Transverse colon (tissue), 4 donors: ENCODE data around the gene CARS2. TPM values are rescaled to one million over a fixed set of nuclear protein-coding genes. Genes with fewer than 3 reads are reported as not detected.
"Not testable (repeated sequence)": the region's sequence is repeated elsewhere in the genome, so short reads cannot be mapped to it uniquely, and the experiment has no call there.

Experiments
- DNase-seq: peaks from one replicate; pipeline ENCODE4 v3.0.0-alpha.2; 2019
- H3K27ac ChIP-seq, 4 donors: fragments of 200-600 bp; sonication (generic); 2 replicates each; pipeline ENCODE4 v1.5.1; 2016 to 2018; ENCODE audit warnings: inconsistent platforms in 4 of 4
- H3K27me3 ChIP-seq: fragments of 200-600 bp; sonication (generic); 2 replicates; pipeline ENCODE4 v1.5.1; 2017; ENCODE audit warnings: inconsistent platforms
- H3K36me3 ChIP-seq, 4 donors: fragments of 200-600 bp; sonication (generic); 2 replicates each; pipeline ENCODE4 v1.5.1; 2017 to 2019; ENCODE audit warnings: inconsistent platforms in 4 of 4
- H3K4me1 ChIP-seq, 4 donors: fragments of 200-600 bp; sonication (generic); 2 replicates each; pipeline ENCODE4 v1.5.1; 2017 to 2020; ENCODE audit warnings: inconsistent platforms in 4 of 4
- H3K4me3 ChIP-seq, 4 donors: fragments of 200-600 bp; sonication (generic); 1 replicate in 1 of 4; 2 replicates in 3 of 4; pipeline versions ENCODE4 v1.5.1 to v1.6.1; 2017 to 2019; ENCODE audit warnings: inconsistent platforms in 4 of 4
- H3K9me3 ChIP-seq, 2 donors: fragments of 200-600 bp; sonication (generic); 2 replicates each; pipeline ENCODE4 v1.5.1; 2017 to 2019; ENCODE audit warnings: inconsistent platforms in 2 of 2
- CTCF ChIP-seq, 5 experiments: fragments of 200-600 bp in 3 of 5; fragments of 450-650 bp in 2 of 5; sonication (generic) in 3 of 5; IDR thresholded peaks; 1 replicate in 2 of 5; 2 replicates in 3 of 5; pipeline ENCODE4 v1.5.1; 2016 to 2017; ENCODE audit warnings: antibody characterized with exemption in 5 of 5, inconsistent platforms in 3 of 5, mild to moderate bottlenecking in 2 of 5, moderate library complexity in 1 of 5
- EP300 ChIP-seq: sonication (generic); formaldehyde crosslinking; IDR thresholded peaks from one replicate; pipeline ENCODE4 v1.6.1; 2017; ENCODE audit warnings: antibody characterized with exemption, low read depth
- POLR2A ChIP-seq: fragments of 450-650 bp; IDR thresholded peaks from one replicate; pipeline ENCODE4 v1.6.1; 2016; ENCODE audit warnings: antibody characterized with exemption, mild to moderate bottlenecking, moderate library complexity
- POLR2AphosphoS5 ChIP-seq, 3 donors: sonication (generic); formaldehyde crosslinking; IDR thresholded peaks; one replicate each; pipeline ENCODE4 v1.6.1; 2016; ENCODE audit warnings: antibody characterized with exemption in 3 of 3
- WGBS, 2 donors: methylation state at CpG; one replicate each; pipeline ENCODE4 v1.1.5; 2018; ENCODE audit warnings: low coverage in 1 of 2; 5-methylcytosine and 5-hydroxymethylcytosine counted together
- in situ Hi-C, 4 donors: fragments of 200-750 bp; cut with MboI; loops; one replicate each; pipeline versions ENCODE4 v1.15.0 to v1.15.1; 2017; ENCODE audit warnings: low sequenced_read_pairs in 3 of 4, low pct_ligation_motif_present in 1 of 4, low pct_unique_long_range_greater_than_20kb in 1 of 4
- intact Hi-C: fragments of 100-400 bp; cut with DNase I; formaldehyde crosslinking; loops from one replicate; pipeline ENCODE4 v1.15.1; 2023; ENCODE audit warnings: low total_unique reads
- total RNA-seq, 4 donors: library from RNA; depleted of rRNA; stranded (reverse); fragments of >200 nt; gene quantifications; one replicate each; pipeline ENCODE4 v1.1.0, GENCODE V29; 2016

CARS2 gene
- total RNA-seq, 4 donors from 2014 or later, result 35.2 to 152 (median 56.2) TPM

GRCh38 chr13:110697842-110698241 is 8.1 kb downstream of the CARS2 start:
- in situ Hi-C loops, result loop anchor here in 2 of 4 donors (25.0 kb wide), 1 partner anchor 114 kb away; no protein-coding TSS in a partner anchor
- WGBS, 2 donors, result 74 to 79% methylated on average over 4 of the region's 4 CpGs
- H3K4me3 ChIP-seq, result no peak overlapping the region
- no peak for DNase-seq
- intact Hi-C loops, result no loop called here
- H3K9me3 ChIP-seq, result no peaks in the 10 kb centered on the region
- TF ChIP-seq POLR2A (no peak), CTCF (IDR thresholded peaks at IDR 0.05) (no peak), POLR2AphosphoS5 (IDR thresholded peaks at IDR 0.05) (no peak), EP300 (no peak)
- no peaks in the 10 kb centered on the region for H3K4me1 ChIP-seq
- H3K36me3 ChIP-seq, result peaks cover 0 to 25% (median 12%) of the 10 kb centered on the region in 4 donors
- no peak overlapping the region for H3K27ac ChIP-seq
- H3K27me3 ChIP-seq, result no peaks in the 10 kb centered on the region

DNA sequence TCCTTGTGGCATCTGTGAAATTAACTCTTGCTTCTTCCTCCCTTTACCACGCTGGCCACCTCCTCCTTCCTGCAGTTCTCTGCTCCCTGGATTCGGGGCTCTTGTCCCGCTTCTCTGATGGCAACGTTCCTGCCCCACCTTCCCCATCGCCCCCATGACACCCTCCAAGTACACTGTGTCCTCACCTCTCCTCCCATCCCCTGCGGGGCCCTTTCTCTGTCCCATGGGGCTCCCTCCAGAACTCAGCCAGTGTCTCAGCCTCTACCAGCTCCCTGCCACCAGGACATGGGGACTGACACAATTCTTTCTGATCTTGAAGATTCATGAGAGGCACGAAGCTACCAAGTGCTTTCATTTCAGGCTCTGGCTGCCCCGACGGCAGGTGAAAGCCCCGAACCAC is 9.1 kb downstream of the CARS2 start:
- intact Hi-C loops, result no loop called here
- Histone ChIP-seq H3K27ac (no peak overlapping the region), H3K9me3 (no peaks in the 10 kb centered on the region), H3K4me3 (no peak overlapping the region), H3K4me1 (no peaks in the 10 kb centered on the region), H3K27me3 (no peaks in the 10 kb centered on the region), H3K36me3 (peaks cover 0 to 25% (median 12%) of the 10 kb centered on the region in 4 donors)
- in situ Hi-C loops, result loop anchor here in 2 of 4 donors (25.0 kb wide), 1 partner anchor 116 kb away; no protein-coding TSS in a partner anchor
- no peak for DNase-seq
- 92 to 93% methylated on average over 4 to 10 of the region's 10 CpGs for WGBS, 2 donors
- no peak for TF ChIP-seq POLR2AphosphoS5 (IDR thresholded peaks at IDR 0.05)
- no peak for TF ChIP-seq CTCF (IDR thresholded peaks at IDR 0.05)
- TF ChIP-seq POLR2A, result no peak
- TF ChIP-seq EP300, result no peak

GRCh38 chr13:110695774-110696173 is 10.1 kb downstream of the CARS2 start:
- H3K36me3 ChIP-seq, result peaks cover 0 to 25% (median 12%) of the 10 kb centered on the region in 4 donors
- H3K27me3 ChIP-seq, H3K9me3 ChIP-seq, H3K4me3 ChIP-seq, DNase-seq, intact Hi-C loops, H3K4me1 ChIP-seq, H3K27ac ChIP-seq: not testable (repeated sequence)
- in situ Hi-C loops, result loop anchor here in 2 of 4 donors (25.0 kb wide), 1 partner anchor 117 kb away; no protein-coding TSS in a partner anchor
- 72 to 92% methylated on average over 5 to 7 of the region's 7 CpGs for WGBS, 2 donors

GRCh38 chr13:110690516-110690915 is 15.4 kb downstream of the CARS2 start:
- Histone ChIP-seq H3K36me3 (peaks cover 0 to 8% (median 0%) of the 10 kb centered on the region in 4 donors), H3K4me1 (no peaks in the 10 kb centered on the region), H3K9me3 (no peaks in the 10 kb centered on the region), H3K4me3 (no peak overlapping the region), H3K27me3 (no peaks in the 10 kb centered on the region), H3K27ac (no peak overlapping the region)
- in situ Hi-C loops, result loop anchor here in 2 of 4 donors (25.0 kb wide), 1 partner anchor 122 kb away; no protein-coding TSS in a partner anchor
- intact Hi-C loops, result no loop called here
- no peak for DNase-seq
- 76% methylated on average over 8 of the region's 8 CpGs; no CpG with 5 or more reads in 1 of the 2 donors for WGBS, 2 donors
- no peak for TF ChIP-seq EP300
- TF ChIP-seq CTCF (IDR thresholded peaks at IDR 0.05), result no peak
- TF ChIP-seq POLR2A, result no peak
- TF ChIP-seq POLR2AphosphoS5 (IDR thresholded peaks at IDR 0.05), result no peak

GRCh38 chr13:110689711-110690110 is 16.2 kb downstream of the CARS2 start:
- in situ Hi-C loops (loop anchor here in 2 of 4 donors (25.0 kb wide), 1 partner anchor 123 kb away; no protein-coding TSS in a partner anchor), intact Hi-C loops (loop anchor here (10.0 kb wide), 1 partner anchor 125 kb away; no protein-coding TSS in a partner anchor)
- H3K4me1 ChIP-seq, result peaks cover 0 to 4% (median 0%) of the 10 kb centered on the region in 4 donors
- H3K27ac ChIP-seq, result no peak overlapping the region
- 86 to 96% methylated on average over 1 to 12 of the region's 12 CpGs for WGBS, 2 donors
- peaks cover 0 to 8% (median 0%) of the 10 kb centered on the region in 4 donors for H3K36me3 ChIP-seq
- no peak for DNase-seq
- H3K27me3 ChIP-seq, result no peaks in the 10 kb centered on the region
- H3K9me3 ChIP-seq, result no peaks in the 10 kb centered on the region
- TF ChIP-seq POLR2A (no peak), EP300 (no peak)
- H3K4me3 ChIP-seq, result no peak overlapping the region
